Prostate gland (tissue), 2 donors: ENCODE data around the gene HNRNPA3. TPM values are rescaled to one million over a fixed set of nuclear protein-coding genes. Genes with fewer than 3 reads are reported as not detected.
A peak's percentile ranks its signal among the peaks of the same experiment; 100 is the strongest.
"Not testable (repeated sequence)": the region's sequence is repeated elsewhere in the genome, so short reads cannot be mapped to it uniquely, and the experiment has no call there.

Source experiments
- DNase-seq: peaks from one replicate; pipeline ENCODE4 v3.0.0-alpha.2; 2019; ENCODE audit warnings: low spot score
- H3K27ac ChIP-seq, 2 donors: fragments of 200-600 bp; sonication (generic); 2 replicates each; pipeline ENCODE4 v1.5.1; 2017 to 2019
- H3K27me3 ChIP-seq: fragments of 200-600 bp; sonication (generic); replicated peaks from 2 replicates; pipeline ENCODE4 v1.5.1; 2019; ENCODE audit not compliant: insufficient read depth
- H3K36me3 ChIP-seq, 2 donors: fragments of 200-600 bp; sonication (generic); 1 replicate in 1 of 2; 2 replicates in 1 of 2; pipeline versions ENCODE4 v1.5.1 to v1.8.1; 2017 to 2019
- H3K4me1 ChIP-seq: fragments of 200-600 bp; sonication (generic); replicated peaks from 2 replicates; pipeline ENCODE4 v1.5.1; 2019
- H3K4me3 ChIP-seq, 2 donors: fragments of 200-600 bp; sonication (generic); 2 replicates each; pipeline ENCODE4 v1.5.1; 2017 to 2019
- H3K9me3 ChIP-seq: fragments of 200-600 bp; sonication (generic); 2 replicates; pipeline ENCODE4 v1.5.1; 2017
- CTCF ChIP-seq, 4 experiments: fragments of 200-600 bp in 2 of 4; fragments of 450-650 bp in 2 of 4; sonication (generic) in 2 of 4; IDR thresholded peaks; 1 replicate in 3 of 4; 2 replicates in 1 of 4; pipeline ENCODE4 v1.5.1; 2016 to 2019; ENCODE audit warnings: antibody characterized with exemption in 4 of 4, mild to moderate bottlenecking in 2 of 4, moderate library complexity in 2 of 4
- POLR2A ChIP-seq: fragments of 450-650 bp; IDR thresholded peaks from one replicate; pipeline ENCODE4 v1.6.1; 2016; ENCODE audit warnings: antibody characterized with exemption, mild to moderate bottlenecking
- POLR2AphosphoS5 ChIP-seq: sonication (generic); formaldehyde crosslinking; IDR thresholded peaks from one replicate; pipeline ENCODE4 v1.6.1; 2017; ENCODE audit warnings: antibody characterized with exemption
- WGBS: methylation state at CpG from one replicate; pipeline ENCODE4 v1.1.5; 2018; 5-methylcytosine and 5-hydroxymethylcytosine counted together
- intact Hi-C: fragments of 100-400 bp; cut with DNase I; formaldehyde crosslinking; loops from one replicate; pipeline ENCODE4 v1.14.2; 2022
- total RNA-seq, 2 donors: library from RNA; depleted of rRNA; stranded (reverse); fragments of >200 nt; gene quantifications; one replicate each; pipeline ENCODE4 v1.1.0, GENCODE V29; 2016

HNRNPA3 gene
- total RNA-seq, 2 donors from 2014 or later = 56.5 to 57.0 TPM

- Histone ChIP-seq H3K4me3 (peak overlapping the region; percentile 95 to 99), H3K27ac (peak overlapping the region; percentile 99 to 100), H3K9me3 (no peaks in the 10 kb centered on the region), H3K27me3 (no peaks in the 10 kb centered on the region), H3K4me1 (no peaks in the 10 kb centered on the region), H3K36me3 (no peaks in the 10 kb centered on the region)
- DNase-seq = no peak
- TF ChIP-seq POLR2A = no peak
- no peak for TF ChIP-seq POLR2AphosphoS5
- TF ChIP-seq CTCF (IDR thresholded peaks at IDR 0.05) = no peak
- intact Hi-C loops = loop anchor here (10.0 kb wide), 1 partner anchor 151 kb away; no protein-coding TSS in a partner anchor
- WGBS = 0% methylated on average over 31 of the region's 61 CpGs
Observed at GRCh38 chr2:177264209-177264692, 51.7 kb downstream of the HNRNPA3 start.

DNA sequence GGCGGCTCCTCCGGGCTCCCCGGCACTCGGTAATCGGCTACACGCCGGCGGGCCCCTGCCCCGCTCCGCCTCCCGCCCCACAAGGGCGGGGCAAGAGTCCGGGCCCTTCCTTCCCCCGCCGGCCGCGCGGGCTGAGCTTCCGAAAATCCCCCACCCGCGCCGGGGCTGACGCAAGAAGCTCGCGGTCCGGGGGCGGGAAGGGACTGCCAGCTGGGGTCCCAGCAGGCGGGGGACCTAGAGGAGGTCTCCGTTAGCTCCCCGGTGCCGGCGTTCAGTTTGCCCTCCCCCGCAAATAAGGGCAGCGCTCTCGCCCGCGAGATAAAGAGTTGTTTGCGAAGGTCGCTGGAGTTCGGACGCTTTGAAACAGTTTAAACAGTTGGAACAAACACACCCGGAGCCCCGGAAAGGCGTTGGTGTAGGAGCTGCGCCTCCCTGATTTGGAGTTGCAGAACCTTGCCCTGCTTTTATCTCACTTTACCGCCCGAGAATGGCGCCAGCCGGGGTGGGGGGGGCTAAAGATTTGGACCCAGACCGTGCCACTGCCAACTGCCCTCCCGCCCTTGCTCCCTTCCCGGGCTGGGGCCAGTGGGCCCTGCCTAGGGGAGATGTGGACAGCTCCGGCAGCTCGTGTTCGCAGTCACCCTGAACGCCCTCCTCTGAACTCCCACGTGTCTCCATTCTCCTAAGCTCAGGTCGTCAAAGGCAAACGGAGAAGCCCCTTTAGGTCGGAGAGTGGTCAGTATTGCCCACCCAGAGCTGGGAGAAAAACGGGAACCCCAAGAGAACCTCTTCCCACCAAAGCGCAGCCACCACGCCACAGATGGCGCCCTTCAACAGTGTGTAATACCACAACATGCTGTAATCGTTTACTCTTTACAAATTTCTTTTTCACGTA, 52.3 kb downstream of the HNRNPA3 start, which contains the start of gene NFE2L2:
Gene NFE2L2, minus strand, starts transcription at position 35 of the 895 bp plus-strand sequence. CDS start 151 bp downstream, outside the sequence.
- TF ChIP-seq POLR2A (peak; percentile 96), CTCF (IDR thresholded peaks at IDR 0.05) (peak; percentile 22 to 37 (median 36)), POLR2AphosphoS5 (peak; percentile 93)
- DNase-seq = peak; percentile 92
- Histone ChIP-seq H3K36me3 (no peaks in the 10 kb centered on the region), H3K9me3 (no peaks in the 10 kb centered on the region), H3K27ac (peak within 1 kb of the TSS; percentile 99 to 100), H3K27me3 (no peaks in the 10 kb centered on the region), H3K4me1 (no peaks in the 10 kb centered on the region), H3K4me3 (peak within 1 kb of the TSS; percentile 95 to 99)
- under 1% methylated on average over 60 of the region's 66 CpGs for WGBS
- intact Hi-C loops = loop anchor here (10.0 kb wide), 1 partner anchor 150 kb away; no protein-coding TSS in a partner anchor

DNA sequence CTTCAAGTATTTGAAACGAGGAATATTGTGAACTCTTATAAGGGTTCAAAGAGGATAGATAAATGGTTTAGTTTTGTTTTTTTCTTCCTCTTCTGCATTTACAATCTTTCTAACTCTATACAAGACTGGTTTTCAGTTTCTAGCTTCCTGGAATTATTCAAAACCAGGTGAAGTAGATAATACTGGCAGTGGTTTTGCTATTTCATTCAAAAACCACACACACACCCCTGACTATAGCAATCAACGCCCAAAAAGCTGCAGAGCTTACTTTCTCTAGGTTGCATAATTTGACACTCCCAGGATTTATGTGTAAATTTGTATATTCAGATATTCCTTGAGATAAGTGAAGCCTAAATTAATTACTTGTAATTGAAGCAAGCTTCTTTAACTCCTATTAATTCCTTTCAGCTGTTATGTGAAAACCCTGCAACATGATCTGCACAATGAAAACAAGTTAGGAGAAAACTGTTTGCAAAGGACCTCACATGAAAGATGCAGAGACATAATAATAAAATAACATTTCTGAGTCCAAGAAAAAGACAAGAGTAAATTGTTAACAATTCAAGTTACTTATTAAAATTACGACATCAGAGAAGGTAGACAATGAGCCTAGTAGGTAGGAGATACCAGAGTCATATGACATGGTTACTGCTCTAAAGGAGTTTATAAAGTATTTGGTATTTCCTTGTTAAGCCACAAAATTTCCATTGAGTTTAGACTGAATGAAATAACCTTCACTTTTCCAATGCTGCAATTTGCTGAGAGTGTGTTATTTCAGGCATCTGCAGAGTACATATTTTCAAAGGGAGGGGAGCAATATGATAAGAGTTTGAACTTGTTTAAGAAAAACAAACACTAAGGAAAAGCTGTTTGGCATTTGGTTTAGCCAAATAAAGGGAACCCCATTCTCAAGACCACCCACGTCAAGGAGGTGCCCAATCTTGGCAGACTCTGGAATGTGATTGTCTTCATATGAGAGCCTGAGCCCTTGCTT, 53.5 kb downstream of the HNRNPA3 start:
- H3K27ac ChIP-seq = peak overlapping the region; percentile 99 to 100
- DNase-seq = no peak
- no peaks in the 10 kb centered on the region for H3K4me1 ChIP-seq
- H3K9me3 ChIP-seq = no peaks in the 10 kb centered on the region
- WGBS = 10% methylated on average over 4 of the region's 4 CpGs
- intact Hi-C loops = loop anchor here (10.0 kb wide), 1 partner anchor 149 kb away; no protein-coding TSS in a partner anchor
- no peaks in the 10 kb centered on the region for H3K27me3 ChIP-seq
- no peak overlapping the region for H3K4me3 ChIP-seq
- no peak for TF ChIP-seq CTCF (IDR thresholded peaks at IDR 0.05)
- no peak for TF ChIP-seq POLR2A
- TF ChIP-seq POLR2AphosphoS5 = peak; percentile 62
- no peaks in the 10 kb centered on the region for H3K36me3 ChIP-seq

DNA sequence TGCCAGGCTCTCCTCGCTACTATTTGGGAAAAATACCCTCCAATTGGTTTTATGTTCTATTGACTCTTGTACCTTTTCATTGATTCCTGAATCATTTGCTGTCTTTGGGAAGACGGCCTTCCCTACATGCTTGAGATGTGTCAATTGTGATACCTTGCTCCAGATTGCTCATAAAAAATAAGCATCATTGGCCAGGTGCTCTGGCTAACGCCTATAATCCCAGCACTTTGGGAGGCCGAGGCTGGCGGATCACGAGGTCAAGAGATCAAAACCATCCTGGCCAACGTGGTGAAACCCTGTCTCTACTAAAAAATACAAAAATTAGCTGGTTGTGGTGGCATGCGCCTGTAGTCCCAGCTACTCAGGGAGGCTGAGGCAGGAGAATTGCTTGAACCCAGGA, 54.4 kb downstream of the HNRNPA3 start:
- not testable (repeated sequence) for H3K4me1 ChIP-seq, H3K27me3 ChIP-seq, H3K9me3 ChIP-seq, H3K36me3 ChIP-seq, H3K4me3 ChIP-seq, DNase-seq
- H3K27ac ChIP-seq = peak overlapping the region; percentile 45 to 99
- intact Hi-C loops = loop anchor here (10.0 kb wide), 1 partner anchor 148 kb away; no protein-coding TSS in a partner anchor
- WGBS = 72% methylated on average over 8 of the region's 8 CpGs
